HuH-7 (cell line): ENCODE data around the gene ASXL3.
A peak's percentile ranks its signal among the peaks of the same experiment; 100 is the strongest.

Source experiments
- DNase-seq: peaks from one replicate; pipeline ENCODE4 v3.0.0; 2011; ENCODE audit warnings: low spot score

The ASXL3 gene

DNA sequence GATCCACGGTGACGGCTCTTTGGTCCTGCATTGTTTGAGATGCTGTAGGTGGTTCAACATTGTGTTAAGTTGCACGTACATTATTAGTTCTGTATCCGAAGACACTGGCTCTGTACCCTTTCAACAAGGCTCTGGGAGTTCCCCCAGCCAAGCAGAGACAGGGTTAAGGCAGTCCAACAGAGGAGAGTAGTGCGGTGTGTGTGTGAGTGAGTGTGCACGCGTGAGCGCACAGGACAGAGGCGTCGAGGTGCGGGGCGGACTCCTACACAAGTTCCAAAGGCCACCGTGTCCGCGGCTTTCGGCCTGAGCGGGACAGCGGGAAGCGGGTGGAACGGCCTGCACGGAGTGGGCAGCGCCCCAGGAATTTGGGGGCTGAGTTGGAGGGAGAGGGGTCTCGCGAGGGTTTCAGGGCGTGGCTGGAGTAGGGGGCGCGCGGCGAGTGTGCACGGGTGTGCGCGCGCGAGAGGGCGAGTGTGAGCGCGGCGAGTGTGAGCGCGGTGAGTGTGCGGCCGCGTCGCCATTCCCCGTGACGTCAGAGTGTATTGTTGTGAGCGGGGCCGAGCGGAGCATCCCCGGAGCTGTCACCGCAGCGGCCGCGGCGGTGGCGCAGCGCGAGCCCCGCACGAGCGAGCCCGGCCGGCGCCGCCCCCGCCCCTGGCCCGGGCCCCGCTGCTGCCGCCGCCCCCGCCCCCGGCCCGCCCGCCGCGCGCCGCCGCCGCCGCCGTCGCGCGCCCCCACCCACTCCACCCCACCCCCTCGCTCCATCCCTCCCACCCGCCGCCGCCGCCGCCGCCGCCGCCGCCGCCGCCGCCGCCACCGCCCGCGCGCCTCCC lies at the start of gene ASXL3:
TSS of gene ASXL3 (plus strand) at position 535 of the 833 bp plus-strand sequence. CDS start 413 bp downstream, outside the sequence.
- DNase-seq: peak; percentile 28

DNA sequence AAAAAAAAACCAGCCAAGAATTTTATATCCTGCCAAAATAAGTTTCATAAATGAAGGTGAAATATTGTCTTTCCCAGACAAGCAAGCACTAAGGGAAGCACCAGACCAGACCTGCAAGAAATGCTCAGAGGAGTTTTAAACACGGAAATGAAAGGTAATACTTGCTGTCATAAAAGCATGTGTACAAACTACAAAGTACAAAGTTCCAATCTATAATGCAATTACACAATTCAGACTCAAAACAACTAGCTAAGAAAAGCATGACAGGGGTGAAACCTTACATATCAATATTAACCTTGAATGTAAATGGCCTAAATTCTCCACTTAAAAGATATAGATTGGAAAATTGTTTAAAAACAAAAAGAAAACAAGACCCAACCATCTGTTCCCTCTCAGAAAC lies 45.0 kb upstream of the ASXL3 start:
- peak; percentile 3 for DNase-seq

DNA sequence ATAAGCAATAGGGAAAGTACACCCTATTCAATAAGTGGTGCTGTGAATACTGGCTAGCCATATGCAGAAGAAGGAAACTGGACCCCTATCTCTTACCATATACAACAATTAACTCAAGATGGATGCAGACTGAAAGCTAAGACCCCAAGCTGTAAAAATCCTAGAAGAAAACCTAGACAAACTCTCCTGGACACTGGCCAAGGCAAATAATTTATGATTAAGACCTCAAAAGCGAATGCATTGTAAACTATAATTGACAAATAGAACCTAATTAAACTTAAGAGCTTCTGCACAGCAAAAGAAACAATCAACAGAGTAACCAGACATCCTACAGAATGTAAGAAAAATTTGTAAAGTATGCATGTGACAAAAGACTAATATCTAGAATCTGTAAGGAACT lies 41.1 kb upstream of the ASXL3 start:
- no peak for DNase-seq

DNA sequence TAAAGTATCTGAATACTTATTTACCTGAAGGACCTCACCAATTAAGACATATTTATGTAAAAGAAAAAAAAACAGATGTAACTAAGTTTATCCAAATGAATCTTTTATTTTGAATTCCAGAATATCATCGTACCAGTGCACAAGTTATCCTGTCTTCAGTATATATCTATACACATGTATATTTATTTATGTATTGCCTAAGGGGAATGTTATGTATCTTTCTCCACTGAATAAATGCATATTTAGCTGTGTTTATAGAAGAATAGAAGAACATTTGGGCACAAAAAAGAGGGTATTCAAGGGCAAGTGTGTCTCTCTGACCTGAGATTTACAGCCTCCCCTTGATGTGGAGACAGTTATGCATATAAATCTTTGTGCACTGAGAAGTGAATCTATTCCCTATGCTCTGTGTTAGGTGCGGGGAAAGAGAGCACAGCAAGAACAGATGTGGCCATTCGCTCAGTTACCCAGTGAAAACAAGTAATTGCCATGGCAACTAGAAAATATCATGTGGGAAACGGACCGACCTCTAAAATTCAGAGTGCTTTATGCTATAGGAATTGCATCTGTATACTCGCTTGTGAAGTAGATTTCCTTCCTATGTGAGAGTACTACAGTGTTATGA lies 39.5 kb upstream of the ASXL3 start:
- DNase-seq: no peak

DNA sequence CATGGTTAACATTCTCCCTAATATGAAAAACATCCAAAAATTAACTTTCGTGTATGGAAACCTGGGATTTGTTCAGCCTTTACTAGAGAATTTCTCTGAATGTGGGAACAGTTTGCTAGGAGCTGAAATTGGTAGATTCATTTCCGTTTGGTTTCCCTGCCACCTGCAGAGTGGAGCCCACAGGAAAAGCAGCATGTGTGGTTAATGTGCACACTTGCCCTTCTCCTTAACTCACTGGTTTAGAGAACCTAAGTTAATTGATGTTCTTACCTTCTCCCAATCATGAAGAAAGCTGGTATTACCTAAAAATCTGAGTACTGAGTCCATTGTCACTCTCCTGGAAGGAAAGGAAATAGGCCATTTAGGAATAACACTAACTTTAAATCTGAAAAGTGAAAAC lies 37.6 kb upstream of the ASXL3 start:
- DNase-seq: no peak

DNA sequence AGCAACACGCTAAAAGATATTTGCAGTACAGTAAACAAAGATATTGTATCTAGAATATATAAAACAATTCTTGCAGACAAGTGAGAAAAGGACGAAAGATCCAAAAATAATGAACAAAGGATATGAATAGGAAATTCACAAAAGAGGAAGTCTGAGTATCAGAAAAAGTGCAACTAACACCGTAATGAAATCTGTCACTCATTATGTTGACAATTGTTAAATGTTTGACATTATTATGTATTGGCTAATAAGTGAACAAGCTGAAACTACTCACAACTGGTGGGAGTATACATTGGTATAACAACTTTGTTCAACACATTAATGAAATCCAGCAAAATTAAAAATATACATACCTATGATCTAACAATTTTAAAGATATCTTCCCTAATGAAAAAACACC lies 36.7 kb upstream of the ASXL3 start:
- no peak for DNase-seq

DNA sequence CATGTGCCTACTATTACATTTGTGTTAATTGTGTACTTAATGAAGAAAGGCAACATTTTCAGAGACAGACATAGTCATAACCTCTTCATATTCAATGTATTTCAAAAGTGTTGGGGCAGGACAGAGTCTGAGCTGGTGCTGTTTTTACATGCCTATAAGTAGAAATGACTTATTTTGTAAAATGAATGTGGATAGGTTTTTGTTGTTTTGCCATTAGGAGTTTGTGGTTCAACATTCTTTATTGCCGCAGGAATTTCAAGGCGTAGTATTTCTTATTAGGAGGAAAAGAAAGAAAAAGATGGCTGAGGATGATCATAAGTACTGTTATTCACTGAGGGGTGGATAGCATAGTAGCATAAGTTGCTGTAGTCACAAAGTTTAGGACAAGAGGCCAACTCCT lies 21.2 kb upstream of the ASXL3 start:
- DNase-seq: no peak

DNA sequence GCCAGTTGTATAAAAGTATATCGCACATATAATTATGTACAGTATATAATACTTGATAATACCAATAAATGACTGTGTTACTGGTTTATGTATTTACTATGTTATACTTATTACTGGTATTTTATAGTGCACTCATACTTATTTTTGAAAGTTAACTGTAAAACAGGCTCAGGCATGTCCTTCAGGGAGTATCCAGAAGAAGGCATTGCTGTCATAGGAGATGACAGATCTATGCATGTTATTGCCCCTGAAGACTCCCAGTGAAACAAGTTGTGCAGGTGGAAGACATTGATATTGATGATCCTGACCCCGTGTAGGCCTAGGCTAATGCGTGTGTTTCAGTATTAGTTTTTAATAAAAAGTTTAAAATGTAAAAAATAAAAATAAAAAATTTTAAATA lies 20.3 kb upstream of the ASXL3 start:
- DNase-seq: no peak

DNA sequence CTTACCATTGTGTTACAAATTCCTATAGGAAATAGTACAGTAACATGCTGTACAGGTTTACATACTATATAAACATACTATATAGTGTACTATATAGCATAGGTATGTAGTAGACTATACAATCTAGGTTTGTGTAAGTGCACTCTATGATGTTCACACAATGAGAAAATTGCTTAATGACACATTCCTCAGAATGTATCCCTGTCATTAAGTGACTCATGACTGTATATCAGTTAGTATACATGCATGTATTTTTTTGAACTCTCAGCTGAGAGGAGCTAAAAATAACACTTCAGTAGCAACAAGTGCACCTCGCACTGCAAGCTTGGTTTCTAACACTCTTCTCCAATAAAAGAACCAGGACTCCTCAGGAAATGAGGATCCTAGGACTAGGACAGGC lies 19.5 kb upstream of the ASXL3 start:
- no peak for DNase-seq

DNA sequence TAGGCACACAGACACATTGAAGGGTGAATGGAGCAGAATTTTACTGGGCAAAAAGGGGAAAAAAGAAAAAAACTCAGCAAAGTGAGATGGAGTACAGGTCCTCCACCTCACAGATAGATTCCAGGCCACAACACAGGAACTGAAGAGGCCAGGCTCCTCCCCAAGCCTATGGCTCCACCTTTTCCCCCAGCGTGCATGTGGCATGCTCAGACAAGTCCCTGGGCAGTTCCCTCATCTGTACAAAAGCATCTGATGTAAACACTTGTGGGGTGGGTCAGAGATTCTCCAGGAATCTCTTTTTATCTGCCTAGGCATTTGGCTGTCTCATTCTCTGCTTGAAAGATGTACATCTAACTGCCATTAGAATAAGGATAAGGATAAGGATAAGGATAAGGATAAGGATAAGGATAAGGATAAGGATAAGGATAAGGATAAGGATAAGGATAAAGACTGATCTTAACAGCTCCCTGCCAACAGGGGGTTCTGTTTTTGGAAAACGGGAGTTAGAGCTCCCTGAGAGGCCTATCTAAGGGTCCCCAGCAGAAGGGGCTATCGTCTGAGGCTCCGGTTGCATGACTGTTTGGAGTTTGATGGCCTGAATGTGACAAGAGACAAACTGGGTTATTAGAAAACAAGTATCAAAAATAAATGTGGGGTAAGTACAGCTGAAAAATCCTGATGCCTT lies 17.2 kb upstream of the ASXL3 start:
- DNase-seq: no peak

DNA sequence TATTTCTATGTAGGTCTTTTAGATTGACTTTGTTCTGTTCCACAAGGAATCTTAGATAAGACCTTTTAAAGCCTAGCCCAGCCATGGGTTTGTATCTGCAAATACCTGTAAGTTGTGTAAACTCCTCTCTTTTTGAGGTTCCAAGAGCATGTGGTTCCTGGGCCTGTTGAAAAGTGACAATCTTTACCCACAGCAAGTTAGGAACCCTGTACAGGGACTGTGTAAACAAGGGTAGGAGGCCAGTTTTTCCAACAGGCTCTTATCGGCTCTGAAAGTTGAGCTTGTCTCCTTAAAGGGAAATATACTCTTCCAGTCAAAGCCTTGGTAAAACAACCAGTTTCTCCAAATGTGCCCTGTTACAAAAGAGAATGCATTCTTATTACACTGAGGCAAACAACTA lies 15.3 kb upstream of the ASXL3 start:
- no peak for DNase-seq

DNA sequence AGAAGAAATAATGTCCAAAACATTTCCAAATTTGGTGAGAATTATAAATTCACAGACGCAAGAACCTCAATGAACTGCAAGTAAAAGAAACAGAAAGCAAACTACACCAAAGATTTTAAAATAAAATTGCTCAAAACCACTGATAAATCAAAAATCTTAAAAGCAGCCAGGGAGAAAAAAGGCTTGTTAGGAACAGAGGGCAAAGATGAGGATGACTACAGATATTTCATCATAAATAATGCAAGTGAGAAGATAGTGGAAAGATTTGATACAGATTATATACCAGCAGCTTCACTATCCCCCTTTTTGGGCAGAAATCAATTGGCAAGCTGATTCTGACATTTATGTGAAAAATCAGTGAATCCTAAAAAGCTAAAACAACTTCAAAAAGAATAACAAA lies 10.3 kb upstream of the ASXL3 start:
- DNase-seq: no peak

DNA sequence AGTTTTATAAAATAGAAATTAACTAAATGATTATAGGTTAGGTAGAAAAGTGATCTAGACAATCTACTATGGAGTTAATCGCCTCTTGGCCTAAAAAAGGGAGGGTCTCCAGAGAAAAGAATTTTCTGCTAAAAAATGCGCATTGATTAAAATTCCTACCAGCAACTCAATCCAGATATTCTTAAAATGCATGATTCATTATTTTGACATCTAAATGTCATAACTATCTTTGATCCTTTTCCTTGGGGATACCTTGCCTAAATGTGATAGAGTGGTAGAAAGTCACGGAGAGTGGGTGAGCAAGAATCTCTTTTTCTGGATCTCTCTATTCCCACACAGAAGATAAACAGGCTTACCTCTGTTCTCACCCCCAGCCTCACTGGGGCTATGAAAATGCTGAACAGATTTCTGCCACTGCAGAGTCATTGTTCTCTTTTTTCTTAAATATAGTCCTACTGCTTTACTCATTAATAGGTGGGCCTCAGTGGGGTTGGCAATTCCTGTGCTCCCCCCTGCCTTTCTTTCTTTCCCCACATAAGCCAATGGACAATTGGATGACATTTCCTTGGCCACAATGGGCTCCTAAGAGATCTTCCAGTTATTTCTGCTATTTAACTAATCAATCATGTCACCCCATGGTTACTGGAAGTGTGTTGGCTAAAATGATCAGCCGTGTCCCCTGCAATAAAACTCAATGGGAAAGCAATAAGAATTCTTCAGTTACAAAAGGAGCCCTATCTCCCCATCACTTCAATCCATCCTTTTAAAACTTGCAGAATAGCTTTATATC lies 5.8 kb upstream of the ASXL3 start:
- no peak for DNase-seq

DNA sequence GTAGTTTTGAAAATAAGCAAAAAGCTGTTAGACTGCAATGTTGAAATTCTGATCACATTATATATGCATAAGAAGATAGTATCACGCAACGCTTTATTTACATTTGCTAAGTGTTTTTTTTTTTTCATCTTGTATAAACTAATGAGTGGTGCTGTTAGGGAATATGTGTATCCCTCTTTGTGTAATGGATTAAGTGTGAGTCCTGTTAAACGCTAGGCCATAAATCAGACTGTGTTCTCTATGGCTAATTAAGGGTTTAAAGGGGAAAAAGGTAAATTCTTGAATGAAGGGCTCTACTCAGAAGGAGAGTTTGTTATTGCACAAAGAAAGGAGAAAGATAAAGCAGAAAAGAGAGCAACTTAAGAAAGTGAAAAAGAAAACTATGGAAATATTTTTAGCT lies 4.8 kb upstream of the ASXL3 start:
- no peak for DNase-seq

DNA sequence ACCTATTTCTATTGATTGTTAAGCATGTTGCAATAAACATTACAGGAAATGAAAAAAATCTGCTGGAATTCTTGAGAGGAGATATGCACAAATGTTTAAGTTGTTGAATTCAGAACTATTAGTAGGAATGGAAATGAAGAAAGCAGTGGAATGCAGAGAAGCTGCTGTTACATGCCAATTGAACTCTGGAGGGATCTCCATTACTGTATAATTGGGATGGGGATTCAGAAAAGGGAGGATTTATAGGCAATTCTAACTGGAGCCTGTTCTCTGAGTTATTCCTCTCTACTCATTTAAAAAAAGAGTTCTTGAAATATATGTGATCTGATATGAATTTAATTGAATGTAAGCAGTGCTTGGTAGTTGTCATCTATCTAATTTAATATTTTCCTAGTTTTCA lies 2.6 kb upstream of the ASXL3 start:
- no peak for DNase-seq

DNA sequence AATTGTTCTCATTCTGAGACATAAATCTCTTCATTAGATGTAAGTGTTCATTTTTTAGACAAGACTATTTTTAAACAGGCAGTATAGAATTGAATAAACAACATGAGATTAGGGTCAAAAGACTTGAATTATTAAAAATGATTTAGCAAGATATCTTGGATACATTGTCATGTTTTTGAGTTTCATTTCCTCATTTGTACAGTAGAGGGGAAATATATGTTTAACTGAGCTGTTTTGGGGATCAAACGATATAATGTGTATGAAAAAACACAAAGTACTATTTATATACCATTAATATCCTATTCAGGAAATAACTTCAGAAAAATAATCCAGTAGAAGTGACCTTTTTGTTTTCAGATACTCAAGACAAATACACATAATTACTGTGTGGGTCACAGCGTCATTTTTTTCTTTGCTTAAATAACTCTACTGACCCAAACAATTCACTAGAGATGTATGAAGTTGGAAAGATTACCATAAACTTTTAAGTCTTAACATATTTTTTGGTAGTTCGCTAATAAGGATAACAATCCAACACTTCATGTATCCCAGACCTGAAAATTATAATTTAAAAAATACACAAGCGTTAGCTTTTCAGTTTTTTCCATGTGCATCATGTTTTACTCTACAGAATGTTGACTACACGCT lies 896 bp upstream of the ASXL3 start:
- no peak for DNase-seq

DNA sequence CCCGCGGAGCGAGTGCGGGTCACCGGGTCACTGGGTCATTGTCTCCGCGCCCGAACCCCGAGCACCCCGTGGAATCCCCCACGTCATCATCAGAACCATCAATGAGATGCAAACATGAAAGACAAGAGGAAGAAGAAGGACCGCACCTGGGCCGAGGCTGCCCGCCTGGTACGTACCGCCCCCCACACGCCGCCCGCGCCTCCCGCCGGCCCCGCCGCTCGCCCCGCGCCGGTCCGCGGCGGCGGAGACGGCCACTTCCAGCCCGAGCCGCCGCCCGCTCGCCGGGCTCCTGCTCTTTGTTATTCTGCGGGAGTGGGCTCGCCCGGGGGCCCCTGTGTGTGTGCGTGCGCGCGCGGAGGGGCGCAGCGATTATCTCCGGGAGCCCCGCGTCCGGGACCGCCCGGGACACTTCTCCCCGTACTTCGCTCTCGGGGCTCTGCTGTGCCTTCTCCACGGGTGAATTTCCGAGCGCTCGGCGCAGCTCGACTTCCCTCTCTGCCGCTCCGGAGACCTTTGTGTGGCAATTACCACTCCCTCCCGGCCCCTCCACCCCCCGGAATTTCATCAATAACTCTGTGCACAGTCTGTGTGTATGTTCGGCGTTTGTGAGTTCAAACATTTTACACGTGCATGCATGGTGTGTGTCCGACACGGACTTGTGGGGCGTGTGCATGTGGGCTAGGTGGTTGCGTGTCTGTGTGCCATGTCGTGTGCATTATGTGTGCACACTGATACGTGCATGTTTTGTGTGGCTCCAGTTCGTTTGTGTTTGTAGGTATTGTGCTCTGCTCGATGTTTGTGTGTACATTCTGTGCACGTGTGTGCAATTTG lies 714 bp downstream of the ASXL3 start:
- peak; percentile 34 for DNase-seq

DNA sequence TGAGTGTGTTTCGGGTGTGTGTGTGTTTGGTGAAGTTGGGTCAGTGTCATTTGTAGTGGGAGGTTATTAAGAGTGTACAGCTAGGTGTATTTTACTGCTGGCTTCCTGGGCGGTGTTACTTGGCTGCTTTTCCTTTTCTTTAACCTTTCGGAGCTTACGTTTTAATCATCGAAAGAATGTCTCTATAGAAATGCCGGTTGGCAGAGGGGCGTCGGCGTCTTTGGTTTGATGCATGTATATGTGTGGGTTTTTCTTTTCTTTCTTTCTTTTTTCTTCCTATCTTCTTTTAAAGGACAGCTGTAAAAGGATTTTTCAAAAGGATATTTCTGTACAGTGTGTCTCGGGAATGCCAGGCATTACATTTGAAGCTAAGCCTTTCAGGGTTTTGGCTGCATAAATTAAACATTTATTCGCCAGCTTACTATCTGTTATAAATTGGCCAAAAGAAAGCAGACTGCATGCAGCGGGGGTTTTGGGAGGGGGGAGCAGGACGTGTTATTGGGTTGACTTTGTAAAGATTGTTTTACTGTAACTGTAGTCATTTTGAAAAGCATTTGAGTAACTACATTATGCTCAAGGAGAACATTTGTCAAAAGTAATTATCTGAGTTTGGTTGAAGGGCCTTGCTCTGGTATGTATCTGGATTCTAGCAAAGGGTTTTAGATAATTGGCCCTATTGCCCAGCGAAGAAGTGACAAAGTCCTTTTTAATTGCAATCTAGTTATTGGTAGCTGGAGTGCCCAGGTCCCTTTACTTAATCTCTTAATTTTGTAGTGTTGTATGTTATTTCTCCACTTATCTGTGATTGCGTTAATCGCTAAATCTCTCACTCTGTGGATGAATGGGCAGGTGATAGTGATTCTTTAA lies 1.6 kb downstream of the ASXL3 start:
- no peak for DNase-seq

DNA sequence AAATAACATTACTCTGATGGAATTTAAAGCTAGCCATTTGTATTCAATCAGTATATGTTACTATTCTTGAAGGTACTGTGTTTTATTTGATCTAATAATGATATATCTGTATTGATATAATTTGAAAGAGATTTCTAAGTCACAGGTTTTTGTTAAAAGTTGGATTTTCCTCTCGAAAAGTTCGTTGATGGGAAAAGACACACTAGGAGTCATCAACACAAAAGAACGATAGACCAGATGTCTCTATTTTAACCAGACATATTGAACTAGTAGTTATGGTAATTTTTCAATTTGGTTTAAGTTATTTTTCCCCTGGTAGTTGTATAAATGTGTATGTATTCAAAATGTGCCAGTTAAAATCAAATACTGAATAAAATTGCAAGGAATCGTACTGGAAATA lies 2.5 kb downstream of the ASXL3 start:
- DNase-seq: no peak

DNA sequence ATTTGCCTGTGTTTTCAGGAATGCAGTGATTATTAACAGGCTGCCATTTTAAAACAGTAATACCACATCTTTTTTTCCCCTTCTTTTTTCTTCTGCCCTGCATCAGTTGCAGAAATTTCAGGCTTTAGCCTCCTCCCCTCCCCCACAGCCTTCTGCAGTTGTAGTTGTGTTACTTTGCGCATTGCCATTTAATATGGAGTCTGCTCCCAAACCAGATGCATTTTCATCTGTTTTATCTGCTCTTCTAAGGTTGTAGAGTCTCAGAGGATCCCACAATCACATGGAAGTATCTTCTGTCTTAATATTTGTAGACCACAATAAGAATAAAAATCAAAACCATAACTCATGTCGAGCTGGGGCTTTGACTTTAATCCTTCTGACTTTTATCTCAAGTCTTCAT lies 3.8 kb downstream of the ASXL3 start:
- DNase-seq: no peak
